ENCODE measurements around the gene ZNF467. TPM values are rescaled to one million over a fixed set of nuclear protein-coding genes. Genes with fewer than 3 reads are reported as not detected.

Gene ZNF467
- total and polyA plus RNA-seq, 2 donors (not counting 3 experiments of a cell fraction or from before 2014, with no cell fraction given): 4.2 to 8.9 TPM

- Histone ChIP-seq H3K4me2 (ENCODE audit: insufficient read depth, low read length) (no peak overlapping the region), H3K36me3 (ENCODE audit: control insufficient read depth in 2 of 2, extremely low read depth in 1 of 2, insufficient read depth in 2 of 2, low read length in 2 of 2) (no peaks in the 10 kb centered on the region), H4K20me1 (replicated peaks; ENCODE audit: control insufficient read depth, extremely low read depth, insufficient read depth, low read length) (no peaks in the 10 kb centered on the region), H2AFZ (ENCODE audit: low read depth, low read length) (no peak overlapping the region), H3K79me2 (ENCODE audit: control insufficient read depth, insufficient read depth, low read length) (no peaks in the 10 kb centered on the region), H3K9me1 (replicated peaks; ENCODE audit: control insufficient read depth, extremely low read depth, insufficient read depth, low read length) (no peaks in the 10 kb centered on the region), H3K4me1 (ENCODE audit: control insufficient read depth, extremely low read depth, insufficient read depth, low read length) (no peaks in the 10 kb centered on the region), H3K9ac (replicated peaks; ENCODE audit: extremely low read depth, insufficient read depth, low read length) (no peak overlapping the region), H3K27me3 (ENCODE audit: control insufficient read depth in 2 of 2, insufficient read depth in 2 of 2, low read length in 2 of 2) (peaks cover 4 to 8% of the 10 kb centered on the region in 2 experiments), H3K4me3 (replicated peaks in 1 of 3; ENCODE audit: insufficient read depth in 1 of 3, low read depth in 1 of 3, low read length in 3 of 3) (no peak overlapping the region), H3K27ac (ENCODE audit: insufficient read depth, low read depth, low read length) (no peak overlapping the region), H3K9me3 (replicated peaks; ENCODE audit: control insufficient read depth, insufficient read depth, low read length) (no peaks in the 10 kb centered on the region)
- POLR2A ChIA-PET: no interaction called here
- intact Hi-C loops (cut with micrococcal nuclease): no loop called here
- no peak for FAIRE-seq
- dilution Hi-C loops (cut with MboI; ENCODE audit: extremely low pct_ligation_motif_present, low sequenced_read_pairs): no loop called here
- CTCF ChIA-PET: no interaction called here
- DNase-seq (ENCODE audit: low read depth, low spot score): no peak
- no TSS peak for BruUV-seq (replicated peaks)
- TF ChIP-seq EZH2 (IDR thresholded peaks at IDR 0.05; ENCODE audit: borderline replicate concordance, low read depth, low read length, severe bottlenecking) (no peak), POLR2A (IDR thresholded peaks at IDR 0.05; ENCODE audit: low read depth, low read length) (no peak), POLR2AphosphoS5 (IDR thresholded peaks at IDR 0.05; ENCODE audit: insufficient read depth, low read depth, low read length) (no peak), MAX (IDR thresholded peaks at IDR 0.05; ENCODE audit: insufficient read depth, insufficient read length) (no peak), MYC (IDR thresholded peaks at IDR 0.05; ENCODE audit: low read depth, low read length) (no peak), JUN (IDR thresholded peaks at IDR 0.05; ENCODE audit: borderline replicate concordance, insufficient read depth, insufficient read length, low read depth) (no peak), FOS (IDR thresholded peaks at IDR 0.05; ENCODE audit: borderline replicate concordance, insufficient read depth, low read length) (no peak), GATA2 (IDR thresholded peaks at IDR 0.05; ENCODE audit: insufficient read depth, insufficient read length, low read depth, low read length) (no peak)
- TF ChIP-seq, protein P1, sequence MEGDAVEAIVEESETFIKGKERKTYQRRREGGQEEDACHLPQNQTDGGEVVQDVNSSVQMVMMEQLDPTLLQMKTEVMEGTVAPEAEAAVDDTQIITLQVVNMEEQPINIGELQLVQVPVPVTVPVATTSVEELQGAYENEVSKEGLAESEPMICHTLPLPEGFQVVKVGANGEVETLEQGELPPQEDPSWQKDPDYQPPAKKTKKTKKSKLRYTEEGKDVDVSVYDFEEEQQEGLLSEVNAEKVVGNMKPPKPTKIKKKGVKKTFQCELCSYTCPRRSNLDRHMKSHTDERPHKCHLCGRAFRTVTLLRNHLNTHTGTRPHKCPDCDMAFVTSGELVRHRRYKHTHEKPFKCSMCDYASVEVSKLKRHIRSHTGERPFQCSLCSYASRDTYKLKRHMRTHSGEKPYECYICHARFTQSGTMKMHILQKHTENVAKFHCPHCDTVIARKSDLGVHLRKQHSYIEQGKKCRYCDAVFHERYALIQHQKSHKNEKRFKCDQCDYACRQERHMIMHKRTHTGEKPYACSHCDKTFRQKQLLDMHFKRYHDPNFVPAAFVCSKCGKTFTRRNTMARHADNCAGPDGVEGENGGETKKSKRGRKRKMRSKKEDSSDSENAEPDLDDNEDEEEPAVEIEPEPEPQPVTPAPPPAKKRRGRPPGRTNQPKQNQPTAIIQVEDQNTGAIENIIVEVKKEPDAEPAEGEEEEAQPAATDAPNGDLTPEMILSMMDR (IDR thresholded peaks at IDR 0.05; ENCODE audit: extremely low read depth in 1 of 2, insufficient read depth in 1 of 2, low read depth in 1 of 2, low read length in 2 of 2): no peak
Measured at GRCh38 chr7:149793261-149793660, 19.9 kb upstream of the ZNF467 start.

All from endothelial cell of umbilical vein (primary cell).